Activated CD4-positive, alpha-beta T cell treated with anti-CD3 and anti-CD28 coated beads, Interleukin-2, amount 50 U/mL, for 16 hours (primary cell): Measurements from ENCODE around the gene ASXL3.

Source experiments
- DNase-seq: peaks from one replicate; pipeline ENCODE4 v3.0.0-alpha.2; 2020

Gene ASXL3

GRCh38 chr18:33584548-33585430 lies 6.8 kb downstream of the ASXL3 start:
- DNase-seq = no peak

GRCh38 chr18:33585431-33585775 lies 7.4 kb downstream of the ASXL3 start:
- no peak for DNase-seq

- no peak for DNase-seq
These were observed 10.3 kb downstream of the ASXL3 start for GRCh38 chr18:33588361-33588760.

GRCh38 chr18:33593261-33593660 lies 15.2 kb downstream of the ASXL3 start:
- no peak for DNase-seq

- DNase-seq = no peak
These were observed 16.8 kb downstream of the ASXL3 start for GRCh38 chr18:33594799-33595198.

GRCh38 chr18:33596178-33596854 lies 18.3 kb downstream of the ASXL3 start:
- DNase-seq = no peak

GRCh38 chr18:33600846-33601245 lies 22.8 kb downstream of the ASXL3 start:
- DNase-seq = no peak

GRCh38 chr18:33603454-33603853 lies 25.4 kb downstream of the ASXL3 start:
- DNase-seq = no peak

- DNase-seq = no peak
These were observed 27.2 kb downstream of the ASXL3 start for GRCh38 chr18:33605250-33605649.

- no peak for DNase-seq
These were observed 28.6 kb downstream of the ASXL3 start for GRCh38 chr18:33606621-33607020.

- no peak for DNase-seq
These were observed 33.6 kb downstream of the ASXL3 start for GRCh38 chr18:33611525-33612135.

- no peak for DNase-seq
These were observed 34.6 kb downstream of the ASXL3 start for GRCh38 chr18:33612632-33613031.

- no peak for DNase-seq
These were observed 38.5 kb downstream of the ASXL3 start for GRCh38 chr18:33616556-33616955.

- DNase-seq = no peak
These were observed 49.1 kb downstream of the ASXL3 start for GRCh38 chr18:33627114-33627513.

- no peak for DNase-seq
These were observed 52.5 kb downstream of the ASXL3 start for GRCh38 chr18:33630476-33630875.

GRCh38 chr18:33641141-33641540 lies 63.1 kb downstream of the ASXL3 start:
- no peak for DNase-seq

- no peak for DNase-seq
These were observed 66.5 kb downstream of the ASXL3 start for GRCh38 chr18:33644494-33644893.

GRCh38 chr18:33647365-33647764 lies 69.3 kb downstream of the ASXL3 start:
- DNase-seq = no peak

GRCh38 chr18:33652635-33653034 lies 74.6 kb downstream of the ASXL3 start:
- no peak for DNase-seq

- no peak for DNase-seq
These were observed 75.2 kb downstream of the ASXL3 start for GRCh38 chr18:33653231-33653630.

- no peak for DNase-seq
These were observed 79.0 kb downstream of the ASXL3 start for GRCh38 chr18:33656889-33657448.

GRCh38 chr18:33660696-33661310 lies 82.8 kb downstream of the ASXL3 start:
- DNase-seq = no peak

- no peak for DNase-seq
These were observed 86.3 kb downstream of the ASXL3 start for GRCh38 chr18:33664241-33664874.
